SU-DHL-6 (cell line): Measurements from ENCODE around the gene OR51A2.
"Not testable (repeated sequence)": the region's sequence is repeated elsewhere in the genome, so short reads cannot be mapped to it uniquely, and the experiment has no call there.

Source experiments
- H2AFZ ChIP-seq: fragments of 200-600 bp; sonication (generic); 2 replicates; pipeline ENCODE4 v1.6.1; 2014; ENCODE audit warnings: low read depth, mild to moderate bottlenecking, moderate library complexity, mixed read lengths, antibody characterized with exemption, low read length; ENCODE audit not compliant: severe bottlenecking
- H3F3A ChIP-seq: fragments of 200-600 bp; shearing (Covaris generic); 2 replicates; pipeline ENCODE4 v1.6.0; 2016; ENCODE audit warnings: antibody characterized with exemption, mild to moderate bottlenecking; ENCODE audit not compliant: insufficient read depth
- H3K27ac ChIP-seq: fragments of 200-600 bp; sonication (generic); 2 replicates; pipeline ENCODE4 v1.5.1; 2016; ENCODE audit warnings: low read depth, mild to moderate bottlenecking, low read length, moderate library complexity, mixed read lengths
- H3K27me3 ChIP-seq: fragments of 200-600 bp; sonication (generic), shearing (Covaris generic); 2 replicates; pipeline ENCODE4 v1.6.0; 2014; ENCODE audit warnings: mild to moderate bottlenecking, low read length
- H3K36me3 ChIP-seq: fragments of 200-600 bp; sonication (generic); 2 replicates; pipeline ENCODE4 v1.6.1; 2014; ENCODE audit warnings: mild to moderate bottlenecking, low read length, mixed read lengths
- H3K4me2 ChIP-seq: fragments of 300-600, 200-600 bp; shearing (Covaris generic), sonication (generic); 2 replicates; pipeline ENCODE4 v1.6.0; 2014; ENCODE audit warnings: low read length, low read depth, mild to moderate bottlenecking; ENCODE audit not compliant: poor library complexity, severe bottlenecking
- H3K4me3 ChIP-seq: fragments of 200-600 bp; sonication (generic); 2 replicates; pipeline ENCODE4 v1.5.1; 2014; ENCODE audit warnings: antibody characterized with exemption, low read length, mild to moderate bottlenecking, mixed read lengths; ENCODE audit not compliant: insufficient read depth, poor library complexity, severe bottlenecking
- H3K79me2 ChIP-seq: fragments of 200-600 bp; sonication (generic); 2 replicates; pipeline ENCODE4 v1.6.1; 2014; ENCODE audit warnings: mild to moderate bottlenecking, low read length, moderate library complexity; ENCODE audit not compliant: insufficient read depth
- H3K9ac ChIP-seq: fragments of 200-600 bp; sonication (generic); 2 replicates; pipeline ENCODE4 v1.7.0; 2014; ENCODE audit warnings: mild to moderate bottlenecking, low read length
- H3K9me2 ChIP-seq: fragments of 200-600 bp; sonication (generic); replicated peaks from 2 replicates; pipeline ENCODE4 v1.6.1; 2014; ENCODE audit warnings: low read length; ENCODE audit not compliant: insufficient read depth
- H3K9me3 ChIP-seq: fragments of 200-600 bp; sonication (generic); 2 replicates; pipeline ENCODE4 v1.6.1; 2014; ENCODE audit warnings: low read length, mixed read lengths; ENCODE audit not compliant: insufficient read depth
- H4K20me1 ChIP-seq: fragments of 200-600 bp; sonication (generic); 2 replicates; pipeline ENCODE4 v1.6.1; 2014; ENCODE audit warnings: low read depth, mild to moderate bottlenecking, antibody characterized with exemption, low read length, moderate library complexity, mixed read lengths
- CTCF ChIP-seq: fragments of 200-600 bp; sonication (generic); IDR thresholded peaks from one replicate; pipeline ENCODE4 v1.5.1; 2017; ENCODE audit warnings: antibody characterized with exemption, mild to moderate bottlenecking, low read length, moderate library complexity; ENCODE audit not compliant: insufficient read depth, poor library complexity, severe bottlenecking
- EZH2phosphoT487 ChIP-seq: fragments of 200-600 bp; sonication (generic), shearing (Covaris generic); conservative IDR thresholded peaks from 2 replicates; pipeline ENCODE4 v1.6.1; 2018; ENCODE audit warnings: mild to moderate bottlenecking, antibody characterized with exemption, low read length, moderate library complexity, mixed read lengths

The OR51A2 gene, protein sequence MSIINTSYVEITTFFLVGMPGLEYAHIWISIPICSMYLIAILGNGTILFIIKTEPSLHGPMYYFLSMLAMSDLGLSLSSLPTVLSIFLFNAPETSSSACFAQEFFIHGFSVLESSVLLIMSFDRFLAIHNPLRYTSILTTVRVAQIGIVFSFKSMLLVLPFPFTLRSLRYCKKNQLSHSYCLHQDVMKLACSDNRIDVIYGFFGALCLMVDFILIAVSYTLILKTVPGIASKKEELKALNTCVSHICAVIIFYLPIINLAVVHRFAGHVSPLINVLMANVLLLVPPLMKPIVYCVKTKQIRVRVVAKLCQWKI

GRCh38 chr11:4955613-4956012 lies at the start of gene OR51A2:
TSS of gene OR51A2 (minus strand) at chr11:4955713. CDS start at chr11:4955713, 0 bp downstream.
- not testable (repeated sequence) for H4K20me1 ChIP-seq, H3K4me2 ChIP-seq, H3K9ac ChIP-seq, H3K36me3 ChIP-seq, H3K27ac ChIP-seq, H3K9me2 ChIP-seq, H3K27me3 ChIP-seq, H3K79me2 ChIP-seq, H3K4me3 ChIP-seq, H3F3A ChIP-seq, H3K9me3 ChIP-seq, H2AFZ ChIP-seq

DNA sequence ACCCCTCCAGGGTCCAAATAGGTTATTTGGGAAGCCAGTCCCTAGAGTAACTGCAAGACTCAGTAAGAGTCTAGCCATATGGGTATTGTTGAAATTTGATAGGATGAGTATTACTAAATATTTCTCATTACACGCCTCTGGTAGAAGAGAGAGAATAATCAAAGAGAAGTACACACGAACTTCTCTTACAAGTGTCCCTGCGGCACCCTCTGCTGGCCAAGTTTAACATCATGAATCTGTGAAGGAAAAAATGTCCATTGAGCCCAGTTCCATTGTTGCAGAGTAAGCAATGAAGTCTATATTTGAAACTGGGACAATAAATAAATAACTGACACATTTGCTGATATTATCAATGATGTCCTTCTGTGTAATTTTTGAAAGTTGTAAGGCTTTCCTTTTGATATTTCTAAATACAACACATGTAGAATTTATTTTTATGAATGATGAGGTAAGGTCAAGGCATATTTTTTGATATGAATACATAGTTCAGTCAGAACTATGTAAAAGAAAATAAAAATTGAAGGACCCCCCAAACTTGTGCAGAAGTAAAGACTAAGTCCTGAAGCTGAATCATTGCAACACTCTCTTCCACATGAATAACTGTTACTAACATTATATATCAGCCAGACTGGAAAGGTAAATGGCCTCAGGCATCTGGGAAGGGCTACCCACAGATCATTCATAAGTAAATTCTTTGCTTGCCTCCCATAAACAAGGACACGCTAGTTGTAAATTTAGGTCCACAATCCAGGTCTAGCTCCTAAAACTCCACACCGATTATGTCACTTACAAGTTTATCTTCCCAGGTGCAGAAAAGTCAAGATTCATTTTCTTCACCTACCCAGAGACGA lies 49.1 kb upstream of the OR51A2 start:
- no peaks in the 10 kb centered on the region for H3K9me2 ChIP-seq
- no peaks in the 10 kb centered on the region for H3K36me3 ChIP-seq
- H3F3A ChIP-seq = no peaks in the 10 kb centered on the region
- H3K9ac ChIP-seq = no peak overlapping the region
- H3K9me3 ChIP-seq = no peaks in the 10 kb centered on the region
- H3K27me3 ChIP-seq = no peaks in the 10 kb centered on the region
- H3K4me3 ChIP-seq = no peak overlapping the region
- H3K79me2 ChIP-seq = no peaks in the 10 kb centered on the region
- TF ChIP-seq EZH2phosphoT487 (no peak), CTCF (peak; percentile 78)
- H2AFZ ChIP-seq = no peak overlapping the region
- H3K27ac ChIP-seq = no peak overlapping the region
- H3K4me2 ChIP-seq = no peak overlapping the region
- H4K20me1 ChIP-seq = no peaks in the 10 kb centered on the region

- no peaks in the 10 kb centered on the region for H3K9me2 ChIP-seq
- H3K4me2 ChIP-seq = no peak within 1 kb of the TSS
- H3F3A ChIP-seq = no peaks in the 10 kb centered on the region
- no peaks in the 10 kb centered on the region for H3K36me3 ChIP-seq
- H4K20me1 ChIP-seq = no peaks in the 10 kb centered on the region; the same call in 1 of the 2 replicates
- no peak within 1 kb of the TSS for H3K27ac ChIP-seq
- no peaks in the 10 kb centered on the region for H3K79me2 ChIP-seq
- no peaks in the 10 kb centered on the region for H3K9me3 ChIP-seq
- no peak for TF ChIP-seq EZH2phosphoT487
- no peak for TF ChIP-seq CTCF
- H3K9ac ChIP-seq = no peak within 1 kb of the TSS
- H2AFZ ChIP-seq = no peak within 1 kb of the TSS
- H3K27me3 ChIP-seq = no peaks in the 10 kb centered on the region
- H3K4me3 ChIP-seq = no peak within 1 kb of the TSS
Measured at GRCh38 chr11:4994551-4994950, 39.0 kb upstream of the OR51A2 start, which contains the start of gene OR51L1. TSS of gene OR51L1 (plus strand) at chr11:4994851. CDS start at chr11:4998983, 4,132 bp downstream.
